ENCODE results near the gene DCAF11. TPM values are rescaled to one million over a fixed set of nuclear protein-coding genes. Genes with fewer than 3 reads are reported as not detected.
A peak's percentile ranks its signal among the peaks of the same experiment; 100 is the strongest.

Gene DCAF11
- total and polyA plus RNA-seq, 2 of the 8 experiments (the other 6 are each of a cell fraction or from before 2014, with no cell fraction given) = 60.4 to 63.6 TPM

GRCh38 chr14:24087004-24087403 is 27.6 kb upstream of the DCAF11 start:
- peak overlapping the region; percentile 65; the same call in 1 of the 2 replicates for H2BK15ac ChIP-seq (ENCODE audit: low read length)
- no peak overlapping the region for H3K23ac ChIP-seq (ENCODE audit: insufficient read length)
- CTCF ChIA-PET (ENCODE audit: partially characterized antibody) = interaction anchor here (1.1 to 1.9 kb wide), 4 partner anchors 14 to 29 kb away, joined by 3 to 23 read pairs (median 5); no protein-coding TSS in a partner anchor
- no peaks in the 10 kb centered on the region for H3K79me1 ChIP-seq (ENCODE audit: low read depth, low read length)
- no peak overlapping the region for H3K4ac ChIP-seq (replicated peaks; ENCODE audit: insufficient read length, low read depth, low read length)
- H2BK5ac ChIP-seq (ENCODE audit: low read depth, low read length) = no peak overlapping the region
- no peak overlapping the region for H4K91ac ChIP-seq (replicated peaks; ENCODE audit: insufficient read length, low read length)
- H3K14ac ChIP-seq (ENCODE audit: insufficient read length) = no peak overlapping the region
- H3K4me1 ChIP-seq (replicated peaks in 1 of 4; ENCODE audit: control insufficient read depth in 3 of 4, insufficient read depth in 4 of 4, low read length in 3 of 4) = peaks cover 0 to 2% (median under 1%) of the 10 kb centered on the region in 4 experiments; a peak in 4 of 7 replicates
- no peaks in the 10 kb centered on the region for H3K79me2 ChIP-seq (ENCODE audit: control insufficient read depth in 1 of 2, insufficient read depth in 2 of 2, low read length in 2 of 2)
- H4K8ac ChIP-seq (ENCODE audit: extremely low read depth, insufficient read depth, low read length) = no peak overlapping the region
- FAIRE-seq (no peak), DNase-seq (ENCODE audit: low read depth in 1 of 2, low spot score in 2 of 2) (no peak)
- H3K4me2 ChIP-seq (ENCODE audit: insufficient read depth in 1 of 2, low read depth in 2 of 2, low read length in 2 of 2) = no peak overlapping the region
- H2AK5ac ChIP-seq (ENCODE audit: low read depth, low read length) = no peak overlapping the region; the same call in 1 of the 2 replicates
- H2AFZ ChIP-seq (ENCODE audit: low read length) = no peak overlapping the region
- H3K18ac ChIP-seq (ENCODE audit: extremely low read depth, low read length) = no peak overlapping the region
- no peak overlapping the region for H3K27ac ChIP-seq (ENCODE audit: low read depth, low read length)
- no peak overlapping the region for H2BK20ac ChIP-seq (ENCODE audit: low read length)
- 0 out of 2 replicates have a peak overlapping the region, but pooled peaks have one; percentile 9 for H2BK12ac ChIP-seq (ENCODE audit: low read depth, low read length)
- no peak overlapping the region for H3K56ac ChIP-seq (replicated peaks; ENCODE audit: insufficient read length, low read depth, low read length)
- H3K23me2 ChIP-seq (ENCODE audit: low read depth, low read length) = no peaks in the 10 kb centered on the region
- no peak overlapping the region for H3K9ac ChIP-seq (replicated peaks in 1 of 4; ENCODE audit: extremely low read depth in 1 of 4, low read depth in 3 of 4, low read length in 3 of 4)
- no peak overlapping the region for H3K4me3 ChIP-seq (ENCODE audit: extremely low read depth in 1 of 4, insufficient read depth in 2 of 4, low read depth in 3 of 4, low read length in 4 of 4)
- 75% methylated on average over 1 of the region's 1 CpG; no CpG with 5 or more reads in 1 of the 2 experiments for WGBS, 2 experiments (ENCODE audit: extremely low coverage in 1 of 2, insufficient coverage in 1 of 2, insufficient read length in 1 of 2, insufficient replicate concordance in 2 of 2, low coverage in 1 of 2, low lambda C conversion rate in 2 of 2, missing lambda C conversion rate in 1 of 2)
- no peak overlapping the region for H2BK120ac ChIP-seq (replicated peaks; ENCODE audit: low read depth, low read length)
- H4K20me1 ChIP-seq (replicated peaks in 1 of 2; ENCODE audit: control insufficient read depth in 1 of 2, insufficient read depth in 2 of 2, low read length in 2 of 2) = no peaks in the 10 kb centered on the region
- H3K36me3 ChIP-seq (ENCODE audit: control insufficient read depth in 2 of 4, insufficient read depth in 4 of 4, low read length in 3 of 4) = no peaks in the 10 kb centered on the region
- H3K9me3 ChIP-seq (ENCODE audit: insufficient read depth in 2 of 2, low read depth in 1 of 2, low read length in 1 of 2) = no peaks in the 10 kb centered on the region
- H4K5ac ChIP-seq (ENCODE audit: insufficient read length, low read depth, low read length) = no peak overlapping the region
- peaks cover 0 to 10% (median 7%) of the 10 kb centered on the region in 4 experiments; a peak in 5 of 7 replicates for H3K27me3 ChIP-seq (replicated peaks in 1 of 4; ENCODE audit: control insufficient read depth in 3 of 4, extremely low read depth in 1 of 4, insufficient read depth in 3 of 4, low read length in 3 of 4)
- POLR2A ChIA-PET (ENCODE audit: partially characterized antibody) = interaction anchor here (1.3 to 27.2 kb wide), 3 partner anchors 12 to 35 kb away, joined by 3 to 626 read pairs (median 5); partner anchors contain the start of genes CARMIL3, CPNE6 and PCK2
- no peak for TF ChIP-seq RAD21 (IDR thresholded peaks at IDR 0.05 in 1 of 2, conservative IDR thresholded peaks at IDR 0.05 in 1 of 2; ENCODE audit: low read depth in 2 of 2, low read length in 2 of 2)
- TF ChIP-seq BCL11A (IDR thresholded peaks at IDR 0.05; ENCODE audit: low read depth in 2 of 2, low read length in 2 of 2) = no peak
- TF ChIP-seq SP4 (IDR thresholded peaks at IDR 0.05; ENCODE audit: low read length) = no peak
- TF ChIP-seq BRCA1 (IDR thresholded peaks at IDR 0.05; ENCODE audit: low read depth, low read length) = no peak
- no peak for TF ChIP-seq SP1 (IDR thresholded peaks at IDR 0.05; ENCODE audit: low read depth, low read length)
- no peak for TF ChIP-seq YY1 (IDR thresholded peaks at IDR 0.05; ENCODE audit: low read depth, low read length)
- no peak for TF ChIP-seq ASH2L (IDR thresholded peaks at IDR 0.05; ENCODE audit: low read length)
- TF ChIP-seq, protein P1, sequence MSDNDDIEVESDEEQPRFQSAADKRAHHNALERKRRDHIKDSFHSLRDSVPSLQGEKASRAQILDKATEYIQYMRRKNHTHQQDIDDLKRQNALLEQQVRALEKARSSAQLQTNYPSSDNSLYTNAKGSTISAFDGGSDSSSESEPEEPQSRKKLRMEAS (IDR thresholded peaks at IDR 0.05) = no peak

Measured in H1 (cell line).